Activated CD8-positive, alpha-beta memory T cell treated with anti-CD3 and anti-CD28 coated beads, Interleukin-2, amount 50 U/mL, for 4 hours (primary cell): ENCODE data around the gene MEGF11.

Experiments
- DNase-seq: peaks from one replicate; pipeline ENCODE4 v3.0.0-alpha.2; 2020

Gene MEGF11

GRCh38 chr15:66108483-66109265 lies 144.9 kb downstream of the MEGF11 start:
- DNase-seq = no peak

GRCh38 chr15:66107070-66107469 lies 146.5 kb downstream of the MEGF11 start:
- no peak for DNase-seq

GRCh38 chr15:66105286-66106265 lies 148.0 kb downstream of the MEGF11 start:
- no peak for DNase-seq

- no peak for DNase-seq
These were observed 150.3 kb downstream of the MEGF11 start for GRCh38 chr15:66103293-66103590.

GRCh38 chr15:66102563-66103292 lies 150.8 kb downstream of the MEGF11 start:
- DNase-seq = no peak

GRCh38 chr15:66101715-66102395 lies 151.7 kb downstream of the MEGF11 start:
- DNase-seq = no peak

- no peak for DNase-seq
These were observed 152.8 kb downstream of the MEGF11 start for GRCh38 chr15:66100761-66101160.

GRCh38 chr15:66099950-66100671 lies 153.4 kb downstream of the MEGF11 start:
- no peak for DNase-seq

GRCh38 chr15:66098022-66098363 lies 155.6 kb downstream of the MEGF11 start:
- DNase-seq = no peak

- no peak for DNase-seq
These were observed 156.2 kb downstream of the MEGF11 start for GRCh38 chr15:66097151-66098021.

GRCh38 chr15:66096688-66097058 lies 156.9 kb downstream of the MEGF11 start:
- no peak for DNase-seq

- DNase-seq = no peak
These were observed 157.5 kb downstream of the MEGF11 start for GRCh38 chr15:66095871-66096687.

GRCh38 chr15:66094331-66094730 lies 159.2 kb downstream of the MEGF11 start:
- DNase-seq = no peak

GRCh38 chr15:66092053-66093016 lies 161.2 kb downstream of the MEGF11 start:
- no peak for DNase-seq

GRCh38 chr15:66089509-66089908 lies 164.0 kb downstream of the MEGF11 start:
- no peak for DNase-seq

- no peak for DNase-seq
These were observed 164.5 kb downstream of the MEGF11 start for GRCh38 chr15:66089049-66089448.

GRCh38 chr15:66085128-66085527 lies 168.4 kb downstream of the MEGF11 start:
- no peak for DNase-seq

- no peak for DNase-seq
These were observed 168.8 kb downstream of the MEGF11 start for GRCh38 chr15:66084704-66085103.
